CD4-positive, alpha-beta memory T cell (primary cell): ENCODE results near the gene CX3CL1. TPM values are rescaled to one million over a fixed set of nuclear protein-coding genes. Genes with fewer than 3 reads are reported as not detected.

Source experiments
- CTCF ChIA-PET: fragments of 350-600 bp; sonication (Branson Sonifier 250); formaldehyde crosslinking; loops from one replicate; lab custom pipeline; 2021; ENCODE audit warnings: inconsistent platforms; ENCODE audit not compliant: partially characterized antibody; lab: Charles Lee
- POLR2A ChIA-PET: fragments of 350-600 bp; sonication (Branson Sonifier 250); formaldehyde crosslinking; loops from one replicate; lab custom pipeline; 2021; ENCODE audit not compliant: partially characterized antibody; lab: Charles Lee
- DNase-seq, 5 donors: peaks; one replicate each; pipeline versions ENCODE4 v3.0.0 to v3.0.0-alpha.2; 2020 to 2022; ENCODE audit warnings: mixed read lengths in 1 of 5
- H3K27ac ChIP-seq: one replicate; pipeline ENCODE4 v1.7.0; 2013; ENCODE audit warnings: low read depth, low read length
- H3K27me3 ChIP-seq: 2 replicates; pipeline ENCODE4 v1.7.0; 2013; ENCODE audit warnings: mild to moderate bottlenecking, low read length, moderate library complexity; ENCODE audit not compliant: insufficient read depth
- H3K36me3 ChIP-seq: 2 replicates; pipeline ENCODE4 v1.7.0; 2013; ENCODE audit warnings: mild to moderate bottlenecking, low read length, moderate library complexity; ENCODE audit not compliant: insufficient read depth
- H3K4me1 ChIP-seq: 2 replicates; pipeline ENCODE4 v1.7.0; 2013; ENCODE audit warnings: mild to moderate bottlenecking, low read length, moderate library complexity; ENCODE audit not compliant: insufficient read depth
- H3K4me3 ChIP-seq, 2 donors: one replicate each; pipeline ENCODE4 v1.7.0; 2013; ENCODE audit warnings: low read length in 2 of 2, mild to moderate bottlenecking in 1 of 2
- H3K9me3 ChIP-seq, 2 donors: one replicate each; pipeline ENCODE4 v1.7.0; 2013; ENCODE audit warnings: low read length in 2 of 2, control low read depth in 1 of 2; ENCODE audit not compliant: control insufficient read depth in 1 of 2
- H3K27ac Mint-ChIP-seq, 7 donors: one replicate each; pipeline ENCODE4 v1.8.0; 2020 to 2021; ENCODE audit warnings: mixed read lengths in 7 of 7, mild to moderate bottlenecking in 6 of 7, inconsistent platforms in 3 of 7, moderate library complexity in 3 of 7
- H3K27me3 Mint-ChIP-seq, 2 donors: one replicate each; pipeline ENCODE4 v1.8.0; 2020 to 2021; ENCODE audit warnings: mixed read lengths in 2 of 2
- H3K36me3 Mint-ChIP-seq, 2 donors: one replicate each; pipeline ENCODE4 v1.8.0; 2020 to 2021; ENCODE audit warnings: mixed read lengths in 2 of 2, inconsistent platforms in 1 of 2, mild to moderate bottlenecking in 1 of 2
- H3K4me1 Mint-ChIP-seq, 4 donors: one replicate each; pipeline ENCODE4 v1.8.0; 2020 to 2021; ENCODE audit warnings: mixed read lengths in 4 of 4, mild to moderate bottlenecking in 1 of 4
- H3K4me3 Mint-ChIP-seq, 8 donors: one replicate each; pipeline ENCODE4 v1.8.0; 2020 to 2021; ENCODE audit warnings: mixed read lengths in 8 of 8, mild to moderate bottlenecking in 7 of 8, moderate library complexity in 6 of 8, inconsistent platforms in 3 of 8
- H3K9me3 Mint-ChIP-seq, 8 donors: one replicate each; pipeline ENCODE4 v1.8.0; 2020 to 2021; ENCODE audit warnings: mixed read lengths in 8 of 8, mild to moderate bottlenecking in 5 of 8, inconsistent platforms in 3 of 8, moderate library complexity in 1 of 8
- intact Hi-C: fragments of 100-400 bp; cut with micrococcal nuclease; formaldehyde crosslinking; loops from one replicate; pipeline ENCODE4 v1.15.1; 2023
- polyA plus RNA-seq, 2 donors: library from polyadenylated mRNA; unstranded; fragments of 300-500 nt; fragmentation: Illumina TruSeq; gene quantifications; one replicate each; pipeline ENCODE4 v1.2.3, GENCODE V29; 2021
- total RNA-seq, 2 experiments: library from RNA; stranded (reverse); gene quantifications; one replicate each; pipeline ENCODE4 v1.2.3, GENCODE V29; 2021

The CX3CL1 gene
- total and polyA plus RNA-seq, 4 experiments from 2014 or later, result not detected

GRCh38 chr16:57427824-57428223 lies 55.5 kb downstream of the CX3CL1 start:
- Mint-ChIP-seq H3K27ac (no peak overlapping the region), H3K36me3 (peaks cover 43 to 47% of the 10 kb centered on the region in 2 donors), H3K4me3 (no peak overlapping the region), H3K4me1 (no peaks in the 10 kb centered on the region), H3K9me3 (no peaks in the 10 kb centered on the region), H3K27me3 (no peaks in the 10 kb centered on the region)
- POLR2A ChIA-PET, result no interaction called here
- Histone ChIP-seq H3K4me3 (no peak overlapping the region), H3K4me1 (no peaks in the 10 kb centered on the region), H3K36me3 (peaks cover 39% of the 10 kb centered on the region), H3K9me3 (no peaks in the 10 kb centered on the region), H3K27ac (no peak overlapping the region), H3K27me3 (no peaks in the 10 kb centered on the region)
- intact Hi-C loops, result no loop called here
- CTCF ChIA-PET, result no interaction called here
- DNase-seq, result no peak

- H3K4me3 ChIP-seq, result no peak overlapping the region
- no peak overlapping the region for H3K27ac ChIP-seq
- no peaks in the 10 kb centered on the region for H3K9me3 Mint-ChIP-seq
- H3K27ac Mint-ChIP-seq, result no peak overlapping the region
- ChIA-PET POLR2A (no interaction called here), CTCF (interaction anchor here (2.1 kb wide), 1 partner anchor 13 kb away, joined by 16 read pairs; no protein-coding TSS in a partner anchor)
- peaks cover 0 to 3% (median 1%) of the 10 kb centered on the region in 4 donors for H3K4me1 Mint-ChIP-seq
- H3K27me3 Mint-ChIP-seq, result no peaks in the 10 kb centered on the region
- H3K27me3 ChIP-seq, result no peaks in the 10 kb centered on the region
- peaks cover 66 to 78% of the 10 kb centered on the region in 2 donors for H3K36me3 Mint-ChIP-seq
- H3K4me3 Mint-ChIP-seq, result no peak overlapping the region
- peaks cover 61% of the 10 kb centered on the region for H3K36me3 ChIP-seq
- intact Hi-C loops, result no loop called here
- no peaks in the 10 kb centered on the region for H3K4me1 ChIP-seq
- H3K9me3 ChIP-seq, result no peaks in the 10 kb centered on the region
- no peak for DNase-seq
Measured at GRCh38 chr16:57430955-57431354, 58.7 kb downstream of the CX3CL1 start.

GRCh38 chr16:57432505-57432904 lies 60.2 kb downstream of the CX3CL1 start:
- no peak for DNase-seq
- intact Hi-C loops, result no loop called here
- no peaks in the 10 kb centered on the region for H3K4me1 ChIP-seq
- no peak overlapping the region for H3K27ac ChIP-seq
- H3K27me3 Mint-ChIP-seq, result no peaks in the 10 kb centered on the region
- no peak overlapping the region for H3K27ac Mint-ChIP-seq
- H3K4me3 ChIP-seq, result no peak overlapping the region
- H3K36me3 Mint-ChIP-seq, result peaks cover 60 to 80% of the 10 kb centered on the region in 2 donors
- H3K4me1 Mint-ChIP-seq, result peaks cover 0 to 3% (median 1%) of the 10 kb centered on the region in 4 donors
- no peaks in the 10 kb centered on the region for H3K27me3 ChIP-seq
- H3K9me3 ChIP-seq, result no peaks in the 10 kb centered on the region
- H3K9me3 Mint-ChIP-seq, result no peaks in the 10 kb centered on the region
- peaks cover 61% of the 10 kb centered on the region for H3K36me3 ChIP-seq
- ChIA-PET CTCF (interaction anchor here (1.5 to 2.5 kb wide), 2 partner anchors 14 kb away, joined by 3 to 22 read pairs; no protein-coding TSS in a partner anchor), POLR2A (no interaction called here)
- H3K4me3 Mint-ChIP-seq, result no peak overlapping the region

GRCh38 chr16:57432989-57433388 lies 60.7 kb downstream of the CX3CL1 start:
- Histone ChIP-seq H3K4me3 (no peak overlapping the region), H3K36me3 (peaks cover 61% of the 10 kb centered on the region), H3K27ac (no peak overlapping the region), H3K27me3 (no peaks in the 10 kb centered on the region), H3K4me1 (no peaks in the 10 kb centered on the region), H3K9me3 (no peaks in the 10 kb centered on the region)
- Mint-ChIP-seq H3K36me3 (peaks cover 57 to 78% of the 10 kb centered on the region in 2 donors), H3K9me3 (no peaks in the 10 kb centered on the region), H3K4me1 (peaks cover 0 to 3% (median 1%) of the 10 kb centered on the region in 4 donors), H3K27ac (peak overlapping the region in 2 of 7 donors; percentile 64 to 75), H3K27me3 (no peaks in the 10 kb centered on the region), H3K4me3 (no peak overlapping the region)
- DNase-seq, result no peak
- POLR2A ChIA-PET, result no interaction called here
- intact Hi-C loops, result no loop called here
- CTCF ChIA-PET, result interaction anchor here (1.5 to 2.5 kb wide), 2 partner anchors 14 to 15 kb away, joined by 3 to 22 read pairs; no protein-coding TSS in a partner anchor

GRCh38 chr16:57434003-57434402 lies 61.7 kb downstream of the CX3CL1 start:
- intact Hi-C loops, result no loop called here
- no peaks in the 10 kb centered on the region for H3K27me3 Mint-ChIP-seq
- peaks cover 58 to 79% of the 10 kb centered on the region in 2 donors for H3K36me3 Mint-ChIP-seq
- peaks cover 57% of the 10 kb centered on the region for H3K36me3 ChIP-seq
- no peaks in the 10 kb centered on the region for H3K4me1 ChIP-seq
- H3K4me1 Mint-ChIP-seq, result peaks cover 0 to 4% (median 2%) of the 10 kb centered on the region in 4 donors
- POLR2A ChIA-PET, result no interaction called here
- H3K4me3 ChIP-seq, result no peak overlapping the region
- peak overlapping the region in 3 of 7 donors; percentile 36 to 60 (median 47) for H3K27ac Mint-ChIP-seq
- H3K4me3 Mint-ChIP-seq, result peak overlapping the region in 1 of 8 donors; percentile 31
- no peaks in the 10 kb centered on the region for H3K9me3 ChIP-seq
- peaks cover 0 to 2% (median 0%) of the 10 kb centered on the region in 8 donors for H3K9me3 Mint-ChIP-seq
- H3K27me3 ChIP-seq, result no peaks in the 10 kb centered on the region
- CTCF ChIA-PET, result interaction anchor here (2.5 kb wide), 1 partner anchor 16 kb away, joined by 22 read pairs; no protein-coding TSS in a partner anchor
- peak in 1 of 5 donors; percentile 24 for DNase-seq
- H3K27ac ChIP-seq, result no peak overlapping the region

Other genes with a start within 250 kb of the CX3CL1 start
- 100 to 1,000 TPM; 147 to 157 TPM for gene PSME3IP1, start 186.5 kb upstream of the CX3CL1 start, total RNA-seq
- gene PSME3IP1, start 186.5 kb upstream of the CX3CL1 start, polyA plus RNA-seq, result 10 to 100 TPM; 59.9 to 64.5 TPM
- 10 to 100 TPM; 32.8 to 38.0 TPM for gene RSPRY1, start 186.2 kb upstream of the CX3CL1 start, total RNA-seq
- 10 to 100 TPM; 28.5 to 34.0 TPM for gene RSPRY1, start 186.2 kb upstream of the CX3CL1 start, polyA plus RNA-seq
- gene ARL2BP, start 127.2 kb upstream of the CX3CL1 start, total RNA-seq, result 10 to 100 TPM; 48.0 to 49.1 TPM
- 100 to 1,000 TPM; 130 to 181 TPM for gene ARL2BP, start 127.2 kb upstream of the CX3CL1 start, polyA plus RNA-seq
- gene PLLP, start 87.8 kb upstream of the CX3CL1 start, total RNA-seq, result 1 to 10 TPM; 1.6 to 2.4 TPM
- 1 to 10 TPM; 1.6 to 2.2 TPM for gene PLLP, start 87.8 kb upstream of the CX3CL1 start, polyA plus RNA-seq
- gene CCL22, start 13.7 kb upstream of the CX3CL1 start, total RNA-seq, result under 1 TPM in 1 of 2 experiments, not detected in 1; 0.26 TPM
- gene CCL22, start 13.7 kb upstream of the CX3CL1 start, polyA plus RNA-seq, result not detected
- not detected for gene CCL17, start 32.3 kb downstream of the CX3CL1 start, total RNA-seq
- not detected for gene CCL17, start 32.3 kb downstream of the CX3CL1 start, polyA plus RNA-seq
- 10 to 100 TPM; 28.1 to 28.5 TPM for gene CIAPIN1, start 74.9 kb downstream of the CX3CL1 start, total RNA-seq
- 10 to 100 TPM; 45.6 to 65.3 TPM for gene CIAPIN1, start 74.9 kb downstream of the CX3CL1 start, polyA plus RNA-seq
- gene COQ9, start 75.0 kb downstream of the CX3CL1 start, total RNA-seq, result 10 to 100 TPM; 35.3 to 37.7 TPM
- gene COQ9, start 75.0 kb downstream of the CX3CL1 start, polyA plus RNA-seq, result 10 to 100 TPM; 26.8 to 27.9 TPM
- 10 to 100 TPM; 71.4 to 78.1 TPM for gene POLR2C, start 90.2 kb downstream of the CX3CL1 start, total RNA-seq
- gene POLR2C, start 90.2 kb downstream of the CX3CL1 start, polyA plus RNA-seq, result 10 to 100 TPM; 35.7 to 58.3 TPM
- 1 to 10 TPM; 2.8 to 3.0 TPM for gene DOK4, start 114.0 kb downstream of the CX3CL1 start, total RNA-seq
- gene DOK4, start 114.0 kb downstream of the CX3CL1 start, polyA plus RNA-seq, result 1 to 10 TPM; 1.7 to 2.7 TPM
- gene CCDC102A, start 164.1 kb downstream of the CX3CL1 start, total RNA-seq, result 1 to 10 TPM; 4.7 to 5.4 TPM
- 1 to 10 TPM; 1.2 to 9.9 TPM for gene CCDC102A, start 164.1 kb downstream of the CX3CL1 start, polyA plus RNA-seq
- gene ADGRG5, start 170.2 kb downstream of the CX3CL1 start, total RNA-seq, result 1 to 10 TPM; 1.5 to 3.0 TPM
- gene ADGRG5, start 170.2 kb downstream of the CX3CL1 start, polyA plus RNA-seq, result 1 to 10 TPM; 2.3 to 3.8 TPM